HG03139 (cell line): ENCODE data around the gene HOXA9.

Source experiments
- ATAC-seq: cut with Tn5 transposase; IDR thresholded peaks from one replicate; pipeline ENCODE4 v1.9.1; 2021; ENCODE audit not compliant: unreplicated experiment

Gene HOXA9

GRCh38 chr7:27129729-27130539, 35.4 kb downstream of the HOXA9 start:
- ATAC-seq, result no peak

- no peak for ATAC-seq
Observed at GRCh38 chr7:27128776-27129728, 36.3 kb downstream of the HOXA9 start.

GRCh38 chr7:27128034-27128433, 37.3 kb downstream of the HOXA9 start:
- no peak for ATAC-seq

GRCh38 chr7:27126596-27127327, 38.6 kb downstream of the HOXA9 start:
- no peak for ATAC-seq

- ATAC-seq, result no peak
Observed at GRCh38 chr7:27125986-27126394, 39.3 kb downstream of the HOXA9 start.

- ATAC-seq, result no peak
Observed at GRCh38 chr7:27124902-27125689, 40.2 kb downstream of the HOXA9 start.

- no peak for ATAC-seq
Observed at GRCh38 chr7:27124096-27124901, 41.0 kb downstream of the HOXA9 start.

- ATAC-seq, result no peak
Observed at GRCh38 chr7:27123477-27124053, 41.8 kb downstream of the HOXA9 start.

- no peak for ATAC-seq
Observed at GRCh38 chr7:27123007-27123476, 42.3 kb downstream of the HOXA9 start.

- ATAC-seq, result no peak
Observed at GRCh38 chr7:27122077-27122910, 43.0 kb downstream of the HOXA9 start.

GRCh38 chr7:27121684-27122076, 43.7 kb downstream of the HOXA9 start:
- no peak for ATAC-seq

GRCh38 chr7:27119412-27119911, 45.9 kb downstream of the HOXA9 start:
- ATAC-seq, result no peak

- no peak for ATAC-seq
Observed at GRCh38 chr7:27118580-27118979, 46.8 kb downstream of the HOXA9 start.

- no peak for ATAC-seq
Observed at GRCh38 chr7:27117887-27118491, 47.3 kb downstream of the HOXA9 start.

- no peak for ATAC-seq
Observed at GRCh38 chr7:27116962-27117886, 48.1 kb downstream of the HOXA9 start.
